GM18517 (cell line): Measurements from ENCODE around the gene RNLS.
"Not testable (repeated sequence)": the region's sequence is repeated elsewhere in the genome, so short reads cannot be mapped to it uniquely, and the experiment has no call there.

Experiments used
- ATAC-seq: cut with Tn5 transposase; IDR thresholded peaks from one replicate; pipeline ENCODE4 v1.9.1; 2021; ENCODE audit warnings: mild to moderate bottlenecking, moderate library complexity; ENCODE audit not compliant: unreplicated experiment

RNLS gene

DNA sequence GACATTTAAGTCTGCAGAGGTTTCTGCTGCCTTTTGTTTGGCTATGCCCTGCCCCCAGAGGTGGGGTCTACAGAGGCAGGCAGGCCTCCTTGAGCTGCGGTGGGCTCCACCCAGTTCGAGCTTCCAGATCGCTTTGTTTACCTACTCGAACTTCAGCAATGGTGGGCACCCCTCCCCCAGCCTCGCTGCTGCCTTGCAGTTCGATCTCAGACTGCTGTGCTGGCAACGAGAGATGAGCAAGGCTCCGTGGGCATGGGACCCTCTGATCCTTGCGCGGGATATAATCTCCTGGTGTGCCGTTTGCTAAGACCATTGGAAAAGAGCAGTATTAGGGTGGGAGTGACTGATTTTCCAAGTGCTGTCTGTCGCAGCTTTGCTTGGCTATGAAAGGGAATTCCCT lies 227.4 kb downstream of the RNLS start:
- not testable (repeated sequence) for ATAC-seq

DNA sequence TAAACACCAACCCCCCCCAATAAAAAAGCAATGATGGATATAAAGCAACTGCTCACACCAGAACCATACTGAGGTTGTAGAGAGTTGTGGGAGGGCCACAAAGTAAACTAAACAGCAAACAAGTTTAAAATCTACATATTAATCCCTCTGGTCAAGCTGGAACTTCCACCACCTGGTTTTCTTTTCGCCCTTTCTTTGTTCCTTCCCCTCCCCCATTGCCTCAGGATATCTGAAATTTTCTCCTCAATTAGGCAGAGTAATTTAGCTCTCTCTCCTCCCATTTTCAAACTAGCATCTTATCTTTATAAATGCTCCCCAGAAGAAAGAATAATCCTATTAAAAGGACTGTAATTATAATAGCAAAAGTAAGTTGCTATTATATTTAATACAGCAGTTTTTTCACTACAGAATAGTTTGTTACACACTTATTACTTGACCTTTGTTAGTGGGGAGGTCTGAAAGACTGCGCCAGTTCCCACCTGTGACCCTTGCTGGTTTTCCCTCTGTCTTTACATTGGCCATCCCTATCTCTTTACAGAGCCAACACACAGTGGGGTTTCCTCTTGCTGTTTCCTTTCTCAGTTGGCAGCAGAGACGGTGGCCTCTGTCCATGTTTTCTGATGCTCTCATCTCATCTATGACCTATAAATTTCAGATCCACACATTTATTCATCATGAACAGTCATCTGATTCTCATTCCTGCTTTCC lies 235.4 kb downstream of the RNLS start:
- ATAC-seq: no peak

DNA sequence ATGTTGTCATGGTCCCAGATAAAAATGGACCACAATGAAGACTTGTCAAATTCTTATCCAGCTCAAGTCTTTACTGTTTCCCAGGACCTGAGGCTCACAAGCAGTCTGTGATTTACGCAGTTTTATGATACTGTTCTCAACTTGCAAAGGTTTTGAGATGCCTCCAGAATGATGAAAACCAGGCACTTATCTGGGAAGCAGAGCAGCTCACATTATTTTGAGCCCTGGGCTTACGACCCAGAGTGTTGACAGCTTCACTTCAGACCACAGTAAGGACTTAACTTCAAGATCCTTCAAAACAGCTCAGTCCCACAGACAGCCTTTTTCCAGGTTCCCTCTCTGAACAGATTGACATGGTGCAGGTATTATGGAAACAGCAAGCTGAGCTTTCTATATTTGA lies 236.1 kb downstream of the RNLS start:
- ATAC-seq: no peak

DNA sequence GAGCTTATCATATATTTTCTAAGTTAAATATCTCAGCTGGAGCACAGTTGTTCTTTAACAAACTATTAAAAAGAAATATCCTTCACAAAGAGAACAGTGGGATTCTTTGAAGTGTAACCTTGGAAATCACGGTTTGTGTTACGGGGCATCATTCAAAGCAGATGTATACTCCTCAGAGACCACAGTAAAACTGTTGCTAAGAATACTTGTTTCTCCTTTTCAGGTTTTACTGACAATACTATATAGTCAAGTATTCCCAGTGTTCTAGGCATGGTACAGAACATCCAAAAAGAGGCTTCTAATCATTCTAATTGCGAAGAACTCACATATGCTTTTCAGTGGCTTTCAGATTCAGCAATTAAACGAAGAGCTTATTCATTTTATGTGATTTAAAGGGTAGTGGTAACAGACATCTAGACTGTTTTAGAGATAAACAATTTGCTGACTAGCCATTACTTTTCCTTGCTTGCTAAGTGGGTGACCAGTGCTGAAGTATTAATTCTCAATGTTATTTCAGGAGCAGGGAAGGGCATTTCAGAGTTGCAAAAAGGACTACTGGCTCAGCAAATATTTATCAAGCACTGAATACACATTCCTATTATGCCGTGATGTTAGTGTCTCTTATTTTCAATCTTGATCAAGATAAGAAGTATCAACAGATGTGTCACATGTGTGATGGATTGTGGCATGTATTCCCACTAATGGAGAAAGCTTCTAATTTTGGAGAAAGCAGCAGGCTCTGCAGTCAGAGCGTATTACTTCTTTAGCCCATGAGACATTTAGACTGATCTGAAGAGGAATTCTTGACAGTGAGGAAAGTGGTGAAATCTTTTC lies 236.8 kb downstream of the RNLS start:
- ATAC-seq: no peak

GRCh38 chr10:88343761-88344484 lies 239.2 kb downstream of the RNLS start:
- no peak for ATAC-seq

DNA sequence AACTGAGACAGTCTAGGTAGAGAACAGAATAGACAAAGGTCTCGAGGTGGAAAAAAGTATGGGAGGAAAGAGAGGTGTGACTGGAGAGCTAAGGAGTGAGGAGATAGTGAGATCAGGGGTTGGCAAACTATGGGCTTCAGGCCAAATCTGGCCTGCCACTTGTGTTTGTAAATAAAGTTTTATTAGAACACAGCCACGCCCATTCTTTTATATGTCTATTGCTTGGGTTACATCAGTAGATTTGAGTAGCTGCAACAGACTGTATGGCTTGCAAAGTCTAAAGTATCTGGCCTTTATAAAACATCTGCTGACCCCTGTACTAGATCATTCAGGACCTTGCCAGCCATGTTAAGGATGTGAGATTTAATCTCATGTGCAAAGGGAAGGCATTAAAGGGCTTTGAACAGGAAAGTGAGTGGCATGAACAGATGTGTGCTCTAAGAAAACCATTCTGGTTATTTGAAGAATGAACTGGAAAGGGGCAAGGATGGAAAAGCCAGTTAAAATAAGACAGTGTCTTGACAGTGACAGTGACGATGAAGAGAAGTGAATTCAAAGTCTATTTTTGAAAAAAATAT lies 240.3 kb downstream of the RNLS start:
- ATAC-seq: no peak

DNA sequence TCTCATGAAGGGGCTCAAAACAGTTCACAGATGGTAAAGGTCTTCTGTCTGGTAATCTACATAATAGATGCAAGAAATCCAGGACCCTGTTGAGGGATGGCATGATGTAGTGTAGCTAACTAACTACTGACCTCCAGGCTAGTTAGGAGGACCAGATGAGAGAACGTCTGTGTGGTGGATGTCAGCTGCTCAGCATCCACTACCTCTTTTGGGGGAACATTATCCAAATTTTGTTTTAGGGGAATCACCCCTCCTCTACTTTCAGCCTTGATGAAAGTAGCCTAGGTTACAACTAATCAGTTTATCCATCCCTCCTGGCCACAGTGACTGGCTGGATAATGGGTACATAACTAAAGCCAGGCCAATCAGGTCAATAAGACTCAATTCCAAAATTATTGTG lies 246.0 kb downstream of the RNLS start:
- no peak for ATAC-seq

DNA sequence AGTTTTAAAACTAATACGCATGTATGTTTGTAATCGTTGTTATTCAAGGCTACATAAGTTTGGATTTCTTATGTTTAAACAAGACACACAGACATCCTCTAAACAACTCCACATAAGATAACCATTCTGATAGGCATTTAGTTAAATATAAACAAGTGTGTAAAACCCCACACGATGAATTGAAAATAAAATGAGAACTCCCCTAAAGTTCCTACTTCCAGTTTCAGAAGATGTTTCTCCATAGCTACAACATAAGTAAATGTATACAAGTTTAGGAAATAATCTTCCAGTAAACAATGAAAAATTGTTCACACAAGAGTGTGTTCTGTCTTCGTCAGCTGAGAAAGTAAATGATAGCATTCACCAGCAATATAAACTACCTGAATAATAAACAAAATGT lies 246.8 kb downstream of the RNLS start:
- no peak for ATAC-seq

GRCh38 chr10:88333248-88333630 lies 249.9 kb downstream of the RNLS start:
- ATAC-seq: no peak

GRCh38 chr10:88332503-88333247 lies 250.4 kb downstream of the RNLS start:
- no peak for ATAC-seq

GRCh38 chr10:88330174-88330573 lies 252.9 kb downstream of the RNLS start:
- ATAC-seq: no peak

DNA sequence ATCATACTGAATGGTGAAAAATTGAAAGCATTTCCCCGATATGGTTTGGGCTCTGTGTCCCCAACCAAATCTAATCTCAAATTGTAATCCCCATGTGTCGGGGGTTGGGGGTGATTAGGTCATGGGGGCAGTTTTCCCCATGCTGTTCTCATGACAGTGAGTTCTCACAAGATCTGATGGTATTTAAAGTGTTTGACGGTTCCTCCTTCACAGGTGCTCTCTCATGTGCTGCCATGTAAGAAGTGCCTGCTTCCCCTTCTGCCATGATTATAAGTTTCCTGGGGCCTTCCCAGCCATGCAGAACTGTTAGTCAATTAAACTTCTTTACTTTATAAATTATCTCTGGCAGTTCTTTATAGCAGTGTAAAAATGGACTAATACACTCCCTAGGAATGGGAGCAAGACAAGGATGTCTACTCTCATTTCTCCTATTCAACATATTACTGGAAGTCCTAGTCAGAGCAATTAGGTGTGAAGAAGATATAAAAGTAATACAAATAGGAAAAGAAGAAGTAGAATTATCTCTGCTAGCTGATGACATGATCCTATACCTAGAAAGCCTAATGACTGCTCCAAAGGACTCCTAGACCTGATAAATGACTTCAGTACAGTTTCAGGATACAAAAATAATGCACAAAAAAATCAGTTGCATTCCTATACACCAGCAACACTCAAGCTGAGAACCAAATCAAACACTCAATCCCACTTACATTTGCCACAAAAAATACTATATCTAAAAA lies 260.6 kb downstream of the RNLS start:
- no peak for ATAC-seq

- ATAC-seq: no peak
Measured at GRCh38 chr10:88319960-88320517, 263.1 kb downstream of the RNLS start.

- no peak for ATAC-seq
Measured at GRCh38 chr10:88318803-88319202, 264.3 kb downstream of the RNLS start.

GRCh38 chr10:88317099-88317498 lies 266.0 kb downstream of the RNLS start:
- no peak for ATAC-seq

DNA sequence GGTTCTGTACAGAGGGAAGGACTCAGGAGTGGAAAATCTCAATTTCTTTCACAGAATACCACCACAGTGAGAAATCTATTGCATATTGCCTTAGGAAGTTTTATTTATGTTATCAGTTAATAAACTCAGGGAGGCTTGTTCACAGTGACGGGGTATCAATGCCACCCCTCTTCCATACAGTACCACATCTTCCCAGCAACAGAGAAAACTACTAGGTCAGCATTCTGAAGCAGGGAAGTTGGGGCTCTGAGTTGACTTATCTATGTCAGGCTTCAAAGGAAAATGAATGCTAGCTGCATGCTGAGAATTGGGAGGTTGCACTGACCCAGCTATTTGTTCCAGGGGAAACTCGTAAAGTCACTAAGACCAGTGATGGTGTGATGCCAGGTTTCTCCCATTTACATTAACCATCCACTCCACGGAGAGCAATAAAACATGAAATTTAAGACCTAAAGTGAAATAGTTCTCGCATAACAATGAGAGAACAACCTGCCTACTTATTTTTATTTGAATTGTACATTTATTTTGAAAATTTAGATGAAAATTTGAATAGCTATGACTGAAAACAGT lies 266.7 kb downstream of the RNLS start:
- no peak for ATAC-seq

- ATAC-seq: no peak
Measured at GRCh38 chr10:88315755-88316154, 267.4 kb downstream of the RNLS start.

- no peak for ATAC-seq
Measured at GRCh38 chr10:88314362-88314761, 268.8 kb downstream of the RNLS start.

DNA sequence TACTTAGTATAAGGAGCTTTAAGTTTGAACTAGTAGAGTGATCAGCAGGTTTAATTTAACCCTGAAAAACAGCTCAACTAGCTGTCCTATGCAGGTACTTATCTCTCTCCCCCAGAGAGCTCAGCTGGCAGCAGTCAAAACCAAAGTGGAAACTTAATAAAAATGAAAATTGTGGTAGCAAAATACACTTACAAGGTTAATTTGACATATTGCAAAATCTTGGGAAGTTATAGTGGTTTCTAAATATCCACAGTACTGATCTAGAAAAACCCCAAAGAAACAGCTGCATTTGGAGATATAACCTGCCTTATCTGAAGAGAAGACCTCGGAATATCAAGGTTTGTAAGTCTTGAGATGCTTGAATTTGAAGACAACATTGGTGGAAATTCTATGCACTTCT lies 269.2 kb downstream of the RNLS start:
- no peak for ATAC-seq
